GM23338 (cell line): ENCODE measurements around the gene CAMTA1. TPM values are rescaled to one million over a fixed set of nuclear protein-coding genes. Genes with fewer than 3 reads are reported as not detected.

Experiments used
- ATAC-seq: fragments of 200-7000 bp; cut with Tn5 transposase; 3 replicates; pipeline ENCODE4 v1.9.1; 2020
- DNase-seq: peaks from one replicate; pipeline ENCODE4 v3.0.0-alpha.2; 2015; ENCODE audit warnings: low spot score
- H2AFZ ChIP-seq: fragments of 200-600 bp; sonication (generic); 2 replicates; pipeline ENCODE4 v1.8.0; 2016; ENCODE audit warnings: antibody characterized with exemption, mild to moderate bottlenecking, moderate library complexity
- H3F3A ChIP-seq: fragments of 200-600 bp; sonication (generic); replicated peaks from 2 replicates; pipeline ENCODE4 v1.8.0; 2017; ENCODE audit warnings: antibody characterized with exemption, mixed run types, low read depth
- H3K27ac ChIP-seq: fragments of 200-600 bp; sonication (generic); 2 replicates; pipeline ENCODE4 v1.6.1; 2016; ENCODE audit warnings: low read depth
- H3K27me3 ChIP-seq: fragments of 200-600 bp; sonication (generic); 2 replicates; pipeline ENCODE4 v1.8.0; 2016; ENCODE audit warnings: mild to moderate bottlenecking, mixed run types, moderate library complexity; ENCODE audit not compliant: insufficient read depth
- H3K36me3 ChIP-seq: fragments of 200-600 bp; sonication (generic); 2 replicates; pipeline ENCODE4 v1.8.0; 2016; ENCODE audit warnings: mild to moderate bottlenecking; ENCODE audit not compliant: insufficient read depth
- H3K4me1 ChIP-seq: fragments of 200-600 bp; sonication (generic); 2 replicates; pipeline ENCODE4 v1.8.0; 2016; ENCODE audit warnings: mild to moderate bottlenecking, moderate library complexity; ENCODE audit not compliant: insufficient read depth
- H3K4me2 ChIP-seq: fragments of 200-600 bp; sonication (generic); 2 replicates; pipeline ENCODE4 v1.7.1; 2017; ENCODE audit warnings: mixed run types
- H3K4me3 ChIP-seq: fragments of 200-600 bp; sonication (generic); 2 replicates; pipeline ENCODE4 v1.6.1; 2016; ENCODE audit warnings: mixed run types
- H3K79me2 ChIP-seq: fragments of 200-600 bp; sonication (generic); replicated peaks from 2 replicates; pipeline ENCODE4 v1.8.0; 2017; ENCODE audit warnings: mild to moderate bottlenecking; ENCODE audit not compliant: insufficient read depth
- H3K9me2 ChIP-seq: fragments of 200-600 bp; sonication (generic); 2 replicates; pipeline ENCODE4 v1.8.0; 2017; ENCODE audit not compliant: insufficient read depth
- H4K20me1 ChIP-seq: fragments of 200-600 bp; sonication (generic); replicated peaks from 2 replicates; pipeline ENCODE4 v1.8.0; 2017; ENCODE audit warnings: mild to moderate bottlenecking; ENCODE audit not compliant: insufficient read depth
- H3K27ac Mint-ChIP-seq: 2 replicates; pipeline ENCODE4 v1.8.0; 2020; ENCODE audit warnings: inconsistent platforms, mild to moderate bottlenecking, moderate library complexity, mixed read lengths
- H3K27me3 Mint-ChIP-seq: 3 replicates; pipeline ENCODE4 v1.8.0; 2022; ENCODE audit warnings: low read depth, mild to moderate bottlenecking, moderate library complexity, mixed read lengths, inconsistent platforms; ENCODE audit not compliant: insufficient read depth, poor library complexity
- H3K36me3 Mint-ChIP-seq: 3 replicates; pipeline ENCODE4 v1.8.0; 2021; ENCODE audit warnings: low read depth, mild to moderate bottlenecking, inconsistent platforms, moderate library complexity, mixed read lengths
- H3K4me1 Mint-ChIP-seq: 3 replicates; pipeline ENCODE4 v1.8.0; 2020; ENCODE audit warnings: mild to moderate bottlenecking, inconsistent platforms, mixed read lengths
- H3K4me3 Mint-ChIP-seq: 3 replicates; pipeline ENCODE4 v1.8.0; 2021; ENCODE audit warnings: moderate library complexity, mild to moderate bottlenecking, inconsistent platforms, mixed read lengths
- H3K9me3 Mint-ChIP-seq: 3 replicates; pipeline ENCODE4 v1.8.0; 2020; ENCODE audit warnings: moderate library complexity, mild to moderate bottlenecking, inconsistent platforms, mixed read lengths
- ETS1 ChIP-seq: IDR thresholded peaks from 2 replicates; pipeline ENCODE4 v1.6.1; 2016; ENCODE audit warnings: antibody characterized with exemption
- EZH2phosphoT487 ChIP-seq: fragments of 200-600 bp; sonication (generic); IDR thresholded peaks from one replicate; pipeline ENCODE4 v1.8.1; 2018; ENCODE audit warnings: antibody characterized with exemption; ENCODE audit not compliant: unreplicated experiment
- NANOG ChIP-seq: IDR thresholded peaks from 2 replicates; pipeline ENCODE4 v1.6.1; 2016; ENCODE audit warnings: antibody characterized with exemption, borderline replicate concordance
- POLR2AphosphoS5 ChIP-seq: IDR thresholded peaks from 2 replicates; pipeline ENCODE4 v1.6.1; 2016; ENCODE audit warnings: antibody characterized with exemption, low read depth
- REST ChIP-seq: IDR thresholded peaks from one replicate; pipeline ENCODE4 v1.6.1; 2018; ENCODE audit warnings: antibody characterized with exemption; ENCODE audit not compliant: unreplicated experiment
- STAT1 ChIP-seq: IDR thresholded peaks from one replicate; pipeline ENCODE4 v1.6.1; 2016; ENCODE audit warnings: antibody characterized with exemption; ENCODE audit not compliant: unreplicated experiment
- ZNF114 ChIP-seq: fragments of 250-450 bp; sonication (Bioruptor Pico); IDR thresholded peaks from 2 replicates; pipeline ENCODE4 v1.5.0; 2020; ENCODE audit warnings: mild to moderate bottlenecking, moderate library complexity
- polyA plus RNA-seq: library from polyadenylated mRNA; unstranded; fragments of >200 nt; fragmentation: Nextera tagmentation; extraction: Ambion mirVana; gene quantifications from 2 replicates; pipeline ENCODE4 v1.2.1, GENCODE V29; 2016
- total RNA-seq: library from RNA; depleted of rRNA; stranded (reverse); fragments of >200 nt; shearing (Covaris generic); gene quantifications from 2 replicates; pipeline ENCODE4 v1.2.3, GENCODE V29; 2014
- TF ChIP-seq, protein P1 (sequence below): fragments of 250-450 bp; sonication (Bioruptor Pico); IDR thresholded peaks from 2 replicates; pipeline ENCODE4 v1.5.0; 2020; ENCODE audit warnings: mild to moderate bottlenecking, moderate library complexity

CAMTA1 gene
- total and polyA plus RNA-seq, 2 experiments from 2014 or later, result 115 to 519 TPM

- no peak for TF ChIP-seq STAT1
- TF ChIP-seq ZNF114 (CRISPR knock-in tag), result no peak
- no peak for TF ChIP-seq NANOG
- no peak for TF ChIP-seq ETS1
- TF ChIP-seq POLR2AphosphoS5, result no peak
- TF ChIP-seq EZH2phosphoT487, result no peak
Measured at GRCh38 chr1:6976044-6976375, 190.8 kb downstream of the CAMTA1 start (continued).

GRCh38 chr1:6979003-6979613 is 193.9 kb downstream of the CAMTA1 start:
- Mint-ChIP-seq H3K4me1 (peaks cover 30% of the 10 kb centered on the region), H3K4me3 (peak overlapping the region; percentile 6; the same call in 2 of the 3 replicates), H3K27ac (peak overlapping the region; percentile 58), H3K27me3 (peaks cover 8% of the 10 kb centered on the region), H3K9me3 (no peaks in the 10 kb centered on the region; the same call in 1 of the 3 replicates), H3K36me3 (peaks cover 2% of the 10 kb centered on the region; the same call in 1 of the 3 replicates)
- Histone ChIP-seq H3K79me2 (no peaks in the 10 kb centered on the region), H2AFZ (peak overlapping the region; percentile 81; the same call in 1 of the 2 replicates), H3K4me3 (0 out of 2 replicates have a peak overlapping the region, but pooled peaks have one; percentile 24), H4K20me1 (no peaks in the 10 kb centered on the region), H3F3A (0 out of 2 replicates have a peak, but pooled peaks cover 7% of the 10 kb centered on the region), H3K36me3 (no peaks in the 10 kb centered on the region), H3K4me2 (peak overlapping the region; percentile 52), H3K4me1 (peaks cover 13% of the 10 kb centered on the region), H3K9me2 (no peaks in the 10 kb centered on the region), H3K27ac (peak overlapping the region; percentile 59; the same call in 1 of the 2 replicates), H3K27me3 (no peaks in the 10 kb centered on the region)
- TF ChIP-seq EZH2phosphoT487, result no peak
- ATAC-seq (peak; percentile 84), DNase-seq (no peak)

- no peak overlapping the region for H3K27ac Mint-ChIP-seq
- peaks cover 28% of the 10 kb centered on the region for H3K4me1 Mint-ChIP-seq
- H3K36me3 ChIP-seq, result no peaks in the 10 kb centered on the region
- no peaks in the 10 kb centered on the region for H3K9me2 ChIP-seq
- no peak overlapping the region for H3K4me3 Mint-ChIP-seq
- 0 out of 2 replicates have a peak, but pooled peaks cover 7% of the 10 kb centered on the region for H3F3A ChIP-seq
- no peak overlapping the region for H3K4me3 ChIP-seq
- peaks cover 8% of the 10 kb centered on the region for H3K27me3 Mint-ChIP-seq
- H3K27me3 ChIP-seq, result no peaks in the 10 kb centered on the region
- H3K4me2 ChIP-seq, result no peak overlapping the region
- peaks cover 13% of the 10 kb centered on the region for H3K4me1 ChIP-seq
- no peak overlapping the region for H2AFZ ChIP-seq
- no peaks in the 10 kb centered on the region; the same call in 2 of the 3 replicates for H3K9me3 Mint-ChIP-seq
- H3K79me2 ChIP-seq, result no peaks in the 10 kb centered on the region
- H3K27ac ChIP-seq, result no peak overlapping the region
- DNase-seq, result no peak
- peaks cover 2% of the 10 kb centered on the region; the same call in 1 of the 3 replicates for H3K36me3 Mint-ChIP-seq
- no peak for ATAC-seq
- no peaks in the 10 kb centered on the region for H4K20me1 ChIP-seq
- TF ChIP-seq, protein P1, sequence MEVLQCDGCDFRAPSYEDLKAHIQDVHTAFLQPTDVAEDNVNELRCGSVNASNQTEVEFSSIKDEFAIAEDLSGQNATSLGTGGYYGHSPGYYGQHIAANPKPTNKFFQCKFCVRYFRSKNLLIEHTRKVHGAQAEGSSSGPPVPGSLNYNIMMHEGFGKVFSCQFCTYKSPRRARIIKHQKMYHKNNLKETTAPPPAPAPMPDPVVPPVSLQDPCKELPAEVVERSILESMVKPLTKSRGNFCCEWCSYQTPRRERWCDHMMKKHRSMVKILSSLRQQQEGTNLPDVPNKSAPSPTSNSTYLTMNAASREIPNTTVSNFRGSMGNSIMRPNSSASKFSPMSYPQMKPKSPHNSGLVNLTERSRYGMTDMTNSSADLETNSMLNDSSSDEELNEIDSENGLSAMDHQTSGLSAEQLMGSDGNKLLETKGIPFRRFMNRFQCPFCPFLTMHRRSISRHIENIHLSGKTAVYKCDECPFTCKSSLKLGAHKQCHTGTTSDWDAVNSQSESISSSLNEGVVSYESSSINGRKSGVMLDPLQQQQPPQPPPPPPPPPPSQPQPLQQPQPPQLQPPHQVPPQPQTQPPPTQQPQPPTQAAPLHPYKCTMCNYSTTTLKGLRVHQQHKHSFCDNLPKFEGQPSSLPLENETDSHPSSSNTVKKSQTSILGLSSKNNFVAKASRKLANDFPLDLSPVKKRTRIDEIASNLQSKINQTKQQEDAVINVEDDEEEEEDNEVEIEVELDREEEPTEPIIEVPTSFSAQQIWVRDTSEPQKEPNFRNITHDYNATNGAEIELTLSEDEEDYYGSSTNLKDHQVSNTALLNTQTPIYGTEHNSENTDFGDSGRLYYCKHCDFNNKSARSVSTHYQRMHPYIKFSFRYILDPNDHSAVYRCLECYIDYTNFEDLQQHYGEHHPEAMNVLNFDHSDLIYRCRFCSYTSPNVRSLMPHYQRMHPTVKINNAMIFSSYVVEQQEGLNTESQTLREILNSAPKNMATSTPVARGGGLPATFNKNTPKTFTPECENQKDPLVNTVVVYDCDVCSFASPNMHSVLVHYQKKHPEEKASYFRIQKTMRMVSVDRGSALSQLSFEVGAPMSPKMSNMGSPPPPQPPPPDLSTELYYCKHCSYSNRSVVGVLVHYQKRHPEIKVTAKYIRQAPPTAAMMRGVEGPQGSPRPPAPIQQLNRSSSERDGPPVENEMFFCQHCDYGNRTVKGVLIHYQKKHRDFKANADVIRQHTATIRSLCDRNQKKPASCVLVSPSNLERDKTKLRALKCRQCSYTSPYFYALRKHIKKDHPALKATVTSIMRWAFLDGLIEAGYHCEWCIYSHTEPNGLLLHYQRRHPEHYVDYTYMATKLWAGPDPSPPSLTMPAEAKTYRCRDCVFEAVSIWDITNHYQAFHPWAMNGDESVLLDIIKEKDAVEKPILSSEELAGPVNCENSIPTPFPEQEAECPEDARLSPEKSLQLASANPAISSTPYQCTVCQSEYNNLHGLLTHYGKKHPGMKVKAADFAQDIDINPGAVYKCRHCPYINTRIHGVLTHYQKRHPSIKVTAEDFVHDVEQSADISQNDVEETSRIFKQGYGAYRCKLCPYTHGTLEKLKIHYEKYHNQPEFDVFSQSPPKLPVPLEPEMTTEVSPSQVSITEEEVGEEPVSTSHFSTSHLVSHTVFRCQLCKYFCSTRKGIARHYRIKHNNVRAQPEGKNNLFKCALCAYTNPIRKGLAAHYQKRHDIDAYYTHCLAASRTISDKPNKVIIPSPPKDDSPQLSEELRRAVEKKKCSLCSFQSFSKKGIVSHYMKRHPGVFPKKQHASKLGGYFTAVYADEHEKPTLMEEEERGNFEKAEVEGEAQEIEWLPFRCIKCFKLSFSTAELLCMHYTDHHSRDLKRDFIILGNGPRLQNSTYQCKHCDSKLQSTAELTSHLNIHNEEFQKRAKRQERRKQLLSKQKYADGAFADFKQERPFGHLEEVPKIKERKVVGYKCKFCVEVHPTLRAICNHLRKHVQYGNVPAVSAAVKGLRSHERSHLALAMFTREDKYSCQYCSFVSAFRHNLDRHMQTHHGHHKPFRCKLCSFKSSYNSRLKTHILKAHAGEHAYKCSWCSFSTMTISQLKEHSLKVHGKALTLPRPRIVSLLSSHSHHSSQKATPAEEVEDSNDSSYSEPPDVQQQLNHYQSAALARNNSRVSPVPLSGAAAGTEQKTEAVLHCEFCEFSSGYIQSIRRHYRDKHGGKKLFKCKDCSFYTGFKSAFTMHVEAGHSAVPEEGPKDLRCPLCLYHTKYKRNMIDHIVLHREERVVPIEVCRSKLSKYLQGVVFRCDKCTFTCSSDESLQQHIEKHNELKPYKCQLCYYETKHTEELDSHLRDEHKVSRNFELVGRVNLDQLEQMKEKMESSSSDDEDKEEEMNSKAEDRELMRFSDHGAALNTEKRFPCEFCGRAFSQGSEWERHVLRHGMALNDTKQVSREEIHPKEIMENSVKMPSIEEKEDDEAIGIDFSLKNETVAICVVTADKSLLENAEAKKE (CRISPR knock-in tag), result no peak
- TF ChIP-seq REST (no peak), EZH2phosphoT487 (no peak)
Measured at GRCh38 chr1:6981595-6981994, 196.3 kb downstream of the CAMTA1 start.
